Left lung (tissue), 10 donors: ENCODE data around the gene UQCC5. TPM values are rescaled to one million over a fixed set of nuclear protein-coding genes. Genes with fewer than 3 reads are reported as not detected.

Experiments
- ATAC-seq: fragments of 200-7000 bp; cut with Tn5 transposase; one replicate; pipeline ENCODE4 v1.9.1; 2020; ENCODE audit warnings: moderate library complexity
- DNase-seq, 4 donors: peaks; one replicate each; pipeline ENCODE4 v3.0.0-alpha.2; 2013 to 2020
- H3K27ac ChIP-seq, 2 donors: fragments of 200-600 bp; sonication (generic) in 1 of 2; one replicate each; pipeline versions ENCODE4 v1.5.0 to v1.8.0; 2020 to 2021
- H3K27me3 ChIP-seq, 2 donors: fragments of 200-600 bp; sonication (generic) in 1 of 2; one replicate each; pipeline versions ENCODE4 v1.5.0 to v1.8.0; 2020 to 2021
- H3K36me3 ChIP-seq, 2 donors: fragments of 200-600 bp; sonication (generic) in 1 of 2; one replicate each; pipeline versions ENCODE4 v1.5.0 to v1.8.0; 2020 to 2021
- H3K4me1 ChIP-seq, 2 donors: fragments of 200-600 bp; one replicate each; pipeline ENCODE4 v1.8.0; 2021
- H3K4me3 ChIP-seq, 2 donors: fragments of 200-600 bp; sonication (generic) in 1 of 2; one replicate each; pipeline versions ENCODE4 v1.5.0 to v1.8.0; 2020 to 2021; ENCODE audit warnings: mild to moderate bottlenecking in 1 of 2
- H3K9me3 ChIP-seq, 2 donors: fragments of 200-600 bp; sonication (generic) in 1 of 2; one replicate each; pipeline versions ENCODE4 v1.5.0 to v1.8.0; 2020 to 2021
- CTCF ChIP-seq, 2 donors: fragments of 200-600 bp; sonication (generic) in 1 of 2; IDR thresholded peaks; one replicate each; pipeline versions ENCODE4 v1.5.0 to v1.8.0; 2021; ENCODE audit warnings: antibody characterized with exemption in 2 of 2
- intact Hi-C, 2 donors: fragments of 100-400 bp; cut with DNase I; formaldehyde crosslinking; loops; one replicate each; pipeline versions ENCODE4 v1.11.2 to v1.14.2; 2022
- polyA plus RNA-seq, 6 donors: library from polyadenylated mRNA; unstranded; fragments of 120-200 nt; gene quantifications; one replicate each; pipeline ENCODE4 v1.2.1, GENCODE V29; 2013; ENCODE audit not compliant: insufficient read length in 6 of 6
- total RNA-seq, 2 donors: library from RNA; stranded (reverse); fragmentation: NEBNext Ultra II Directional; extraction: Animal tissue kit (Norgen Biotek cat#: 25700); gene quantifications; one replicate each; pipeline ENCODE4 v1.2.1, GENCODE V29; 2021
- donor health status: DM: no; HTN: yes; CAD: no.
- donor health status: DM: no; HTN: no; CAD: no.

Gene UQCC5
- total and polyA plus RNA-seq, 8 donors, result 9.6 to 20.4 (median 17.2) TPM

DNA sequence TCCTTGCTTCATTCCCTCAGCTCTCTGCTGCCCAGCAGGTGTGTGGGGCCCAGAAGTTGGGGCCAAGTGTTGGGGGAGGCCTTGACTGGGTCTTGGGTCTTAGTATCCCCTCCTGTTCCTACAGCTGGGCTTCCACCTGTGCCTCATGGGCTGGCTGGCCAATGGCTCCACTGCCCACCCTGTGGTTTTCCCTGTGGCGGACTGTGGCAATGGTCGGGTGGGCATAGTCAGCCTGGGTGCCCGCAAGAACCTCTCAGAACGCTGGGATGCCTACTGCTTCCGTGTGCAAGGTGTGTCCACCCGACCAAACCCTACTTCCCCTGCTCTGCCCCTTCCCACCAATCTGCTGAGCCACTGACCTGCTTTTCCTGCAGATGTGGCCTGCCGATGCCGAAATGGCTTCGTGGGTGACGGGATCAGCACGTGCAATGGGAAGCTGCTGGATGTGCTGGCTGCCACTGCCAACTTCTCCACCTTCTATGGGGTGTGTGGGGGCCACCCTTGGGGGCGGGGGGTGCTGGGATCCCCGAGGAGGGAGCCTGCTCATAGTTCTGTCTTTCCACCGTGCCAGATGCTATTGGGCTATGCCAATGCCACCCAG is 13.7 kb upstream of the UQCC5 start:
- H3K36me3 ChIP-seq, result peaks cover 0 to 87% of the 10 kb centered on the region in 2 donors
- no peak overlapping the region for H3K4me3 ChIP-seq
- no peak for ATAC-seq
- H3K9me3 ChIP-seq, result no peaks in the 10 kb centered on the region
- no peak for TF ChIP-seq CTCF (IDR thresholded peaks at IDR 0.05)
- H3K27ac ChIP-seq, result no peak overlapping the region
- DNase-seq, result peak in 1 of 4 donors; percentile 21
- H3K27me3 ChIP-seq, result no peaks in the 10 kb centered on the region
- intact Hi-C loops, result no loop called here
- H3K4me1 ChIP-seq, result peaks cover 31 to 35% of the 10 kb centered on the region in 2 donors

- no peaks in the 10 kb centered on the region for H3K9me3 ChIP-seq
- ATAC-seq, result no peak
- DNase-seq, result peak in 2 of 4 donors; percentile 30 to 76
- peaks cover 0 to 87% of the 10 kb centered on the region in 2 donors for H3K36me3 ChIP-seq
- intact Hi-C loops, result no loop called here
- no peaks in the 10 kb centered on the region for H3K27me3 ChIP-seq
- peak overlapping the region in 1 of 2 donors; percentile 54 for H3K27ac ChIP-seq
- H3K4me3 ChIP-seq, result no peak overlapping the region
- TF ChIP-seq CTCF (IDR thresholded peaks at IDR 0.05), result no peak
- H3K4me1 ChIP-seq, result peaks cover 32 to 35% of the 10 kb centered on the region in 2 donors
Observed at GRCh38 chr3:52523386-52524257, 12.8 kb upstream of the UQCC5 start.

DNA sequence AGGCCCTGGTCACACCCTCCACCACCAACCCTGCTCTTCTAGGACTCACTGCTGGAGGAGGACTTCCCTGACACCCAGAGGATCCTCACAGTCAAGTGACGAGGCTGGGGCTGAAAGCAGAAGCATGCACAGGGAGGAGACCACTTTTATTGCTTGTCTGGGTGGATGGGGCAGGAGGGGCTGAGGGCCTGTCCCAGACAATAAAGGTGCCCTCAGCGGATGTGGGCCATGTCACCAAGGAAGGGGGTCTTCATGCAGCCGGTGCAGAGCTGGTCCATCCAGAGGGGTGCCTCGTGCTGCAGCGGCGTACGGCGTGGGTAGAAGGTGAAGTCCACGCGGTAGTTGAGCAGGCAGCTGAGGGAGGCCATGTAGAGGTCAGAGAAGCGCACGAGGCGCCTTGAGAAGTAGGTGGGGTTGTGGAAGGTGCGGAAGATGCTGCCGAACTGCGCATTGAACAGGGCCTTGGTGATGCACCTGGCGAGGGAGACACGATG is 12.1 kb upstream of the UQCC5 start:
- H3K9me3 ChIP-seq, result no peaks in the 10 kb centered on the region
- peaks cover 0 to 83% of the 10 kb centered on the region in 2 donors for H3K36me3 ChIP-seq
- DNase-seq (no peak), ATAC-seq (no peak)
- H3K4me3 ChIP-seq, result no peak overlapping the region
- peak overlapping the region; percentile 54 to 81 for H3K27ac ChIP-seq
- TF ChIP-seq CTCF (IDR thresholded peaks at IDR 0.05), result no peak
- intact Hi-C loops, result no loop called here
- H3K27me3 ChIP-seq, result no peaks in the 10 kb centered on the region
- peaks cover 32 to 35% of the 10 kb centered on the region in 2 donors for H3K4me1 ChIP-seq

- H3K27me3 ChIP-seq, result no peaks in the 10 kb centered on the region
- H3K36me3 ChIP-seq, result peaks cover 0 to 75% of the 10 kb centered on the region in 2 donors
- peak; percentile 42 for ATAC-seq
- peak; percentile 42 to 84 (median 64) for DNase-seq
- TF ChIP-seq CTCF (IDR thresholded peaks at IDR 0.05), result no peak
- H3K9me3 ChIP-seq, result no peaks in the 10 kb centered on the region
- H3K4me1 ChIP-seq, result peaks cover 37 to 42% of the 10 kb centered on the region in 2 donors
- H3K27ac ChIP-seq, result peak overlapping the region; percentile 54 to 81
- no peak overlapping the region for H3K4me3 ChIP-seq
- intact Hi-C loops, result no loop called here
Observed at GRCh38 chr3:52524752-52525679, 11.4 kb upstream of the UQCC5 start.
